ENCODE results near the gene C1orf35.

C1orf35 gene

DNA sequence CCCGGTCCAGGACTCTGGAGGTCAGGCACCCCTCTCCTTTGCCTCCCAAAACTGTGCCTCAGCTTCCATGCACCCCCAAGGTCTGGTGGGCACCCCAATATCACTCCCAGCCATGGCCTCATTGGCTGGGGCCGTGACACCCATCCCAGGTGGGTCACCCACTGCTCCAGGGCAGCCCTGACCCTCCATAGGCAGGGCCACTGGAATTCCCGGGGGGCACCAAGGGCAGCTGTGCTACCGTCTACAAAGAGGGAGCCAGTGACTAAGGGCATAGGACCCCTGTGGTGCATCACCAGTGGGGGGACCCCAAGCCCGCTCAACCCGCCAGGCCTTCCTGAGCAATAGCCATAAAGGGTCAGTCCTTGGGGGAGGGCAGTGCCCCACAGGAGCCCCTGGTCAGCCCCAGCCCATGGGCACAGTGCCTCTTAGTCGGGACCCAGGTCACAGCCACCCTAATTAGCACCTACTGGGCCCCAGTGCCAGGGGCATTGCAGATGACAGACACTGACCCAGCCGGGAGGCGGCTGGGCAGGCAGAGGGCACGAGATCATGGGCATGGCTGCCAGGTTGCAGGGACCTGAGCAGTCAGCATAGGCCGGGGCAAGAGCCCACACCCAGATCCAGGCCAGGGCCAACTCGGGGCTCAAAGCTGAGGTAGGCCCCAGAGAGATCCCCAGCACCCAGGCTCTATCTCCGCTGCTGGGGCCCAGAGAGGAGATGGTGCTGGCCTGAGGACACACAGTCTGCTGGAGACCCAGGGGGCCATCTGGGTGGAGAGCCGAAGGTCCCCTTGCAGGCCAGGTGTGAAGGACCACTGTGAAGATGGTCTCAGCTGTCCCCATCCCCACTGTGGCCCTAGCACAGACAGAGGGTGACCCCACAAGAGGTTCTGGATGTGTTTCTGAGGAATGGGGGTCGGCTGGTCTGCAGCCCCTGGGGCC lies 39.6 kb downstream of the C1orf35 start:
- DNase-seq (ENCODE audit: low spot score) = no peak

- DNase-seq (ENCODE audit: low spot score) = no peak
Observed at GRCh38 chr1:228062812-228063211, 40.3 kb downstream of the C1orf35 start.

- DNase-seq (ENCODE audit: low spot score) = no peak
Observed at GRCh38 chr1:228062085-228062791, 40.9 kb downstream of the C1orf35 start.

GRCh38 chr1:228061411-228062084 lies 41.6 kb downstream of the C1orf35 start:
- DNase-seq (ENCODE audit: low spot score) = no peak

- DNase-seq (ENCODE audit: low spot score) = no peak
Observed at GRCh38 chr1:228060458-228061190, 42.5 kb downstream of the C1orf35 start.

- DNase-seq (ENCODE audit: low spot score) = no peak
Observed at GRCh38 chr1:228059634-228060457, 43.3 kb downstream of the C1orf35 start.

- DNase-seq (ENCODE audit: low spot score) = no peak
Observed at GRCh38 chr1:228058949-228059633, 44.0 kb downstream of the C1orf35 start.

- no peak for DNase-seq (ENCODE audit: low spot score)
Observed at GRCh38 chr1:228058172-228058948, 44.8 kb downstream of the C1orf35 start.

Data from cerebellar cortex (tissue), 1 donor.